GM23338 (cell line): ENCODE results near the gene RBM19. TPM values are rescaled to one million over a fixed set of nuclear protein-coding genes. Genes with fewer than 3 reads are reported as not detected.

ENCODE experiments used
- ATAC-seq: fragments of 200-7000 bp; cut with Tn5 transposase; 3 replicates; pipeline ENCODE4 v1.9.1; 2020
- DNase-seq: peaks from one replicate; pipeline ENCODE4 v3.0.0-alpha.2; 2015; ENCODE audit warnings: low spot score
- H2AFZ ChIP-seq: fragments of 200-600 bp; sonication (generic); 2 replicates; pipeline ENCODE4 v1.8.0; 2016; ENCODE audit warnings: antibody characterized with exemption, mild to moderate bottlenecking, moderate library complexity
- H3F3A ChIP-seq: fragments of 200-600 bp; sonication (generic); replicated peaks from 2 replicates; pipeline ENCODE4 v1.8.0; 2017; ENCODE audit warnings: antibody characterized with exemption, mixed run types, low read depth
- H3K27ac ChIP-seq: fragments of 200-600 bp; sonication (generic); 2 replicates; pipeline ENCODE4 v1.6.1; 2016; ENCODE audit warnings: low read depth
- H3K27me3 ChIP-seq: fragments of 200-600 bp; sonication (generic); 2 replicates; pipeline ENCODE4 v1.8.0; 2016; ENCODE audit warnings: mild to moderate bottlenecking, mixed run types, moderate library complexity; ENCODE audit not compliant: insufficient read depth
- H3K36me3 ChIP-seq: fragments of 200-600 bp; sonication (generic); 2 replicates; pipeline ENCODE4 v1.8.0; 2016; ENCODE audit warnings: mild to moderate bottlenecking; ENCODE audit not compliant: insufficient read depth
- H3K4me1 ChIP-seq: fragments of 200-600 bp; sonication (generic); 2 replicates; pipeline ENCODE4 v1.8.0; 2016; ENCODE audit warnings: mild to moderate bottlenecking, moderate library complexity; ENCODE audit not compliant: insufficient read depth
- H3K4me2 ChIP-seq: fragments of 200-600 bp; sonication (generic); 2 replicates; pipeline ENCODE4 v1.7.1; 2017; ENCODE audit warnings: mixed run types
- H3K4me3 ChIP-seq: fragments of 200-600 bp; sonication (generic); 2 replicates; pipeline ENCODE4 v1.6.1; 2016; ENCODE audit warnings: mixed run types
- H3K79me2 ChIP-seq: fragments of 200-600 bp; sonication (generic); replicated peaks from 2 replicates; pipeline ENCODE4 v1.8.0; 2017; ENCODE audit warnings: mild to moderate bottlenecking; ENCODE audit not compliant: insufficient read depth
- H3K9me2 ChIP-seq: fragments of 200-600 bp; sonication (generic); 2 replicates; pipeline ENCODE4 v1.8.0; 2017; ENCODE audit not compliant: insufficient read depth
- H4K20me1 ChIP-seq: fragments of 200-600 bp; sonication (generic); replicated peaks from 2 replicates; pipeline ENCODE4 v1.8.0; 2017; ENCODE audit warnings: mild to moderate bottlenecking; ENCODE audit not compliant: insufficient read depth
- H3K27ac Mint-ChIP-seq: 2 replicates; pipeline ENCODE4 v1.8.0; 2020; ENCODE audit warnings: inconsistent platforms, mild to moderate bottlenecking, moderate library complexity, mixed read lengths
- H3K27me3 Mint-ChIP-seq: 3 replicates; pipeline ENCODE4 v1.8.0; 2022; ENCODE audit warnings: low read depth, mild to moderate bottlenecking, moderate library complexity, mixed read lengths, inconsistent platforms; ENCODE audit not compliant: insufficient read depth, poor library complexity
- H3K36me3 Mint-ChIP-seq: 3 replicates; pipeline ENCODE4 v1.8.0; 2021; ENCODE audit warnings: low read depth, mild to moderate bottlenecking, inconsistent platforms, moderate library complexity, mixed read lengths
- H3K4me1 Mint-ChIP-seq: 3 replicates; pipeline ENCODE4 v1.8.0; 2020; ENCODE audit warnings: mild to moderate bottlenecking, inconsistent platforms, mixed read lengths
- H3K4me3 Mint-ChIP-seq: 3 replicates; pipeline ENCODE4 v1.8.0; 2021; ENCODE audit warnings: moderate library complexity, mild to moderate bottlenecking, inconsistent platforms, mixed read lengths
- H3K9me3 Mint-ChIP-seq: 3 replicates; pipeline ENCODE4 v1.8.0; 2020; ENCODE audit warnings: moderate library complexity, mild to moderate bottlenecking, inconsistent platforms, mixed read lengths
- CREB1 ChIP-seq: fragments of 250-450 bp; sonication (Bioruptor Pico); IDR thresholded peaks from 2 replicates; pipeline ENCODE4 v1.5.0; 2020; ENCODE audit warnings: low read depth, mild to moderate bottlenecking, moderate library complexity
- CTCF ChIP-seq, 2 experiments: fragments of 200-600 bp in 1 of 2; sonication (generic) in 1 of 2; conservative IDR thresholded peaks; 2 replicates each; pipeline versions ENCODE4 v1.5.1 to v1.6.1; 2016 to 2017; ENCODE audit warnings: antibody characterized with exemption in 2 of 2, low read depth in 2 of 2, mild to moderate bottlenecking in 2 of 2, moderate library complexity in 1 of 2
- ETS1 ChIP-seq: IDR thresholded peaks from 2 replicates; pipeline ENCODE4 v1.6.1; 2016; ENCODE audit warnings: antibody characterized with exemption
- EZH2 ChIP-seq: fragments of 200-600 bp; sonication (generic); IDR thresholded peaks from one replicate; pipeline ENCODE4 v1.8.0; 2017; ENCODE audit warnings: antibody characterized with exemption, mild to moderate bottlenecking, low read depth; ENCODE audit not compliant: unreplicated experiment
- EZH2phosphoT487 ChIP-seq: fragments of 200-600 bp; sonication (generic); IDR thresholded peaks from one replicate; pipeline ENCODE4 v1.8.1; 2018; ENCODE audit warnings: antibody characterized with exemption; ENCODE audit not compliant: unreplicated experiment
- JUNB ChIP-seq: IDR thresholded peaks from one replicate; pipeline ENCODE4 v1.6.1; 2016; ENCODE audit warnings: antibody characterized with exemption; ENCODE audit not compliant: unreplicated experiment
- NANOG ChIP-seq: IDR thresholded peaks from 2 replicates; pipeline ENCODE4 v1.6.1; 2016; ENCODE audit warnings: antibody characterized with exemption, borderline replicate concordance
- POLR2AphosphoS5 ChIP-seq: IDR thresholded peaks from 2 replicates; pipeline ENCODE4 v1.6.1; 2016; ENCODE audit warnings: antibody characterized with exemption, low read depth
- REST ChIP-seq: IDR thresholded peaks from one replicate; pipeline ENCODE4 v1.6.1; 2018; ENCODE audit warnings: antibody characterized with exemption; ENCODE audit not compliant: unreplicated experiment
- STAT1 ChIP-seq: IDR thresholded peaks from one replicate; pipeline ENCODE4 v1.6.1; 2016; ENCODE audit warnings: antibody characterized with exemption; ENCODE audit not compliant: unreplicated experiment
- ZNF114 ChIP-seq: fragments of 250-450 bp; sonication (Bioruptor Pico); IDR thresholded peaks from 2 replicates; pipeline ENCODE4 v1.5.0; 2020; ENCODE audit warnings: mild to moderate bottlenecking, moderate library complexity
- ZNF331 ChIP-seq: fragments of 250-450 bp; sonication (Bioruptor Pico); IDR thresholded peaks from 2 replicates; pipeline ENCODE4 v1.5.0; 2020; ENCODE audit warnings: low read depth, mild to moderate bottlenecking, moderate library complexity
- ZNF462 ChIP-seq: fragments of 250-450 bp; sonication (Bioruptor Pico); IDR thresholded peaks from 2 replicates; pipeline ENCODE4 v1.5.0; 2020; ENCODE audit warnings: mild to moderate bottlenecking, moderate library complexity
- polyA plus RNA-seq: library from polyadenylated mRNA; unstranded; fragments of >200 nt; fragmentation: Nextera tagmentation; extraction: Ambion mirVana; gene quantifications from 2 replicates; pipeline ENCODE4 v1.2.1, GENCODE V29; 2016
- total RNA-seq: library from RNA; depleted of rRNA; stranded (reverse); fragments of >200 nt; shearing (Covaris generic); gene quantifications from 2 replicates; pipeline ENCODE4 v1.2.3, GENCODE V29; 2014

The RBM19 gene
- total and polyA plus RNA-seq, 2 experiments from 2014 or later = 43.4 to 56.7 TPM

- peaks cover 9% of the 10 kb centered on the region for H3K27me3 Mint-ChIP-seq
Measured at GRCh38 chr12:113788020-113788856, 177.9 kb downstream of the RBM19 start.

More at GRCh38 chr12:113788020-113788856, 177.9 kb downstream of the RBM19 start:
- no peaks in the 10 kb centered on the region for H3K9me2 ChIP-seq
- ATAC-seq = no peak
- no peak overlapping the region for H3K4me2 ChIP-seq
- Mint-ChIP-seq H3K4me1 (peaks cover 6% of the 10 kb centered on the region), H3K27ac (no peak overlapping the region), H3K36me3 (no peaks in the 10 kb centered on the region), H3K9me3 (peaks cover 11% of the 10 kb centered on the region; the same call in 2 of the 3 replicates), H3K4me3 (no peak overlapping the region)
- no peaks in the 10 kb centered on the region for H3K36me3 ChIP-seq
- H4K20me1 ChIP-seq = no peaks in the 10 kb centered on the region
- H3K4me3 ChIP-seq = no peak overlapping the region
- TF ChIP-seq STAT1 (no peak), ZNF462 (CRISPR knock-in tag) (no peak), EZH2 (no peak), POLR2AphosphoS5 (no peak), JUNB (no peak), ETS1 (no peak), CTCF (conservative IDR thresholded peaks at IDR 0.05; ENCODE audit: low read depth in 2 of 2) (no peak), CREB1 (no peak), EZH2phosphoT487 (no peak), REST (no peak), ZNF114 (CRISPR knock-in tag) (no peak), NANOG (no peak), ZNF331 (no peak)
- no peaks in the 10 kb centered on the region for H3K4me1 ChIP-seq
- H3K27me3 ChIP-seq = peaks cover 5% of the 10 kb centered on the region; the same call in 1 of the 2 replicates
- no peak for DNase-seq
- no peaks in the 10 kb centered on the region for H3F3A ChIP-seq
- H2AFZ ChIP-seq = no peak overlapping the region
- H3K79me2 ChIP-seq = no peaks in the 10 kb centered on the region
- H3K27ac ChIP-seq = no peak overlapping the region
